ENCODE measurements around the gene EFHD1.

Gene EFHD1

DNA sequence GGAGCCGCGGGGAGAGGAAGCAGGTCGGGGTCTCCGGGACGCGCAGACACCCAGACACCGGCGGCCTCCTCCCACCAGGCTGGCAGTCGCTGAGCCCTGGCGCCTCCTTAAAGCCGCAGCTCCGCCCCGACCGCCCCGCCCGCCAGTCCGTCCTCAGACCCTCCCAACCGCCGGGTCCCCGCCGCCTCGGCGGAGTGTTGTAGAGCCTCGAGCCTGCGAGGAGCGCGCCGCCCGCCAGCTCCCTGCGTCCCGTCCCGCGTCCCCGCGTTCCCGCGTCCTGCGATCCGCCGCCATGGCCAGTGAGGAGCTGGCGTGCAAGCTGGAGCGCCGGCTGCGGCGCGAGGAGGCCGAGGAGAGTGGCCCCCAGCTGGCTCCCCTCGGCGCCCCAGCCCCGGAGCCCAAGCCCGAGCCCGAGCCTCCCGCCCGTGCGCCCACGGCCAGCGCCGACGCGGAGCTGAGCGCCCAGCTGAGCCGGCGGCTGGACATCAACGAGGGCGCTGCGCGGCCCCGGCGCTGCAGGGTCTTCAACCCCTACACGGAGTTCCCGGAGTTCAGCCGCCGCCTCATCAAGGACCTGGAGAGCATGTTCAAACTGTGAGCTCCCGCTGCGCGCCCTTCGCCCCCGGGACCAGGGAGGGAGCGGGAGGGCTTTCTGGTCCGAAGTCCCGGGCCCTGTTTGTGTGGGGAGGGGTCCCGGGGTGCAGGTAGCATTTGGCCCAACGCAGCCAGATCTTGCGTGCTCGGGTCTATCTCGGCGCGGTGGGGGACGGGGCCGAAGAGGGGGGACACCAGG is at the start of gene EFHD1:
EFHD1 (plus strand) TSS at position 192 of the 793 bp plus-strand sequence; CDS start at position 293, 101 bp downstream.
- DNase-seq (ENCODE audit: extremely low spot score, insufficient read length, low read depth): no peak
- FAIRE-seq: no peak

GRCh38 chr2:232584238-232584637 is 49.2 kb upstream of the EFHD1 start:
- no peak for DNase-seq (ENCODE audit: extremely low spot score, insufficient read length, low read depth)
- FAIRE-seq: no peak

- FAIRE-seq (no peak), DNase-seq (ENCODE audit: extremely low spot score, insufficient read length, low read depth) (no peak)
These were observed 46.4 kb upstream of the EFHD1 start for GRCh38 chr2:232586943-232587505.

DNA sequence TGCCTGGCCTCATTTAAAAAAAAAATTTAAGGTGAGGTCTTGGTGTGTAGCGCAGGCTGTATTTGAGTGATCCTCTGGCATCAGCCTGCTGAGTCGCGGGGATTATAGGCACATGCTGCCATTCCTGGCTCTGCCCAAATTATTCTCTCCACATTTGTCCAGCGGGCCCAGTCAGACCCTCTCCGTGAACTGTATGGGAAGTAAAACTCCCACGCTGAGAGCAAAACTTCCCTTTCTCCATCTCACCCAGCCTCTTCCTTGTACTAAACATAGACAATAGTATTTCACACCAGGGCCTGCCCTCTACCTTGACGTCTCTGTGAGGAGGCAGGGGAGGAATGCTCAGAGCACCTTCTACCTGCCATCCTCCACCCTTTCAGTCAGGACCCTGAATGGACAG is 45.9 kb upstream of the EFHD1 start:
- FAIRE-seq: no peak
- no peak for DNase-seq (ENCODE audit: extremely low spot score, insufficient read length, low read depth)

DNA sequence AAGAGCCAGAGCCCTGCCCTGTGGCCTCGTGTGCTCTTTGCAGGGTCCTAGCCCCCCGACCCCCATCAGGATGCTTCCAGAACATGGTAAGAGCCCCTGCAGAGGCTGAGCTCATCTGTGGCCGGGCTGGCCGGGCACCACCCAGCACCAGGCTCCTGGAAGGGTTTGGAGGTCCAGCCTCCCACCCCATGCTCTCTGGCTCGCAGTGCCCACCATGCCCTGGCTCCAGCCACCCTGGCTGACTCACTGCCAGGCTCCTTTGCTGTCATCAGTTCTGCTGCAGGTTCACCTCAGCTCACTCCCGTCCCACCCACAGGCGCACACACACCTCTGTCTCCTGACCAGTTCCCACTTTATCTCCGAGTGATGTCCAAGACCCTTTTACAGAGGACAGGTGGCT is 45.4 kb upstream of the EFHD1 start:
- FAIRE-seq (no peak), DNase-seq (ENCODE audit: extremely low spot score, insufficient read length, low read depth) (no peak)

- DNase-seq (ENCODE audit: extremely low spot score, insufficient read length, low read depth): no peak
- FAIRE-seq: no peak
These were observed 44.5 kb upstream of the EFHD1 start for GRCh38 chr2:232588680-232589585.

DNA sequence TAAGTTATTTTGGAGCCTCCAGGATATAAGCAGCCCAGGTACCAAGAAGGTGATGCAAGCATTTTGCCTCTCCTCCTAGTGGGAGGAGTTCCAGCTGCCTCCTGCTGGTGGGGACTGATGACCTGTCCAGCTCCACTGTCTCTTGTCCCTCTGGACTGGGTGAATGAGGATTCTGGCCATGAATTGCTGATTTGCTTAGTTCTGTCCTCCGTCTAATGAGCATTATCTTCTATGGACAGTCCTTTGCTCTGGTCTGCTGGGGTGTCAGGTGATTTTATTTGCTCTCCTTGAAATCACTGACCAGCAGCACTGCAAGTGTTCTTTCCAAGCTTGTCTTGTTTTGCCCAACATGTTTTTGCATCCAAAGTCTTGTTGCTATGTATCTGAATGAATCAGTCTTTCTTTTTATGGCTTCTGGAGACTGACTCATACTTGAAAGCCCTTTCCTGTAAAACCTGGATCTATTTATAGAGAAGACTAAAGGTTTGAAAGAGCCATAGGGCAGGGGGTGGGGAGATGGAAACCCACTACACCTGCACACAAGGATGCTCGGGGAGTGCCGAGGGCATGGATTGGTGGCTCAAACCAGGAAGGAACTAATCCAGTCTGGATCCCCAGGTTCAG is 40.5 kb upstream of the EFHD1 start:
- no peak for FAIRE-seq
- no peak for DNase-seq (ENCODE audit: extremely low spot score, insufficient read length, low read depth)

DNA sequence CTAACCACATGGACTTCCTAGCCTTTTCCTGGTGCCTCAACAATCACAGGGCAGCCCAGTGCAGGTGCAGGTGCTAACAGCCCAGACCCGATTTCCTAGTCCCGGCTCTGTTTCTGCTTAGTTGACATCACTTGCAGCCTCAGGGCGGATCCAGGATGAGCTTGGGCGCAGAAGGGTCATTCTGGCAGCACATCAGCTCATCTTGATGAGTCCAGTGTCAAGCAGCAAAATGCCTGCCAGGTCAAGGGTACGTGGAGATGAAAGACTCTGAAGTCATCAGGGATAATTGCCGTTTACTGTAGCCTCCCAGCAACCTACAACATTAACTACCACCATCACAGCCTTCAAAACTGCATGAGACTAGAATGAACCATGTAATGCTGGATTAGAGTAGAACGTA is 39.4 kb upstream of the EFHD1 start:
- FAIRE-seq: no peak
- no peak for DNase-seq (ENCODE audit: extremely low spot score, insufficient read length, low read depth)

- DNase-seq (ENCODE audit: extremely low spot score, insufficient read length, low read depth) (no peak), FAIRE-seq (no peak)
These were observed 35.9 kb upstream of the EFHD1 start for GRCh38 chr2:232597362-232598079.

DNA sequence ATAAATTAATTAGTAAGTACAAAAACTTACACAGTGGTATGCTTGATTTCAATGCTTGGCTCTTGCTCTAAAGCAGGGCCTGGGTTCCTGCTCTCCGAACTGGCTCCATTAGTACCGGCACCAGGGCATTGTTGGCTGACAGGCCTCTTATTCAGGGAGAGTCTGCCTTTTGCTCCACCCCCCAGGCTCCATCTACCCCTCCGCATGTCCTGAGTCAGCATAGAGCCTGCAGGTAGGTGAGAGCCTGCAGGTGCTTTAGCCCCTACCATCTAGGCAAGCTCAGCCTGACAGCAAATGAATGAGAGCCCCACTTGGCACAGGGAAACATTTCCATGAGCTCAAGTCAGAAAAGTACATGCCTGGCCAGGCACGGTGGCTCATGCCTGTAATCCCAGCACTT is 35.1 kb upstream of the EFHD1 start:
- FAIRE-seq (no peak), DNase-seq (ENCODE audit: extremely low spot score, insufficient read length, low read depth) (no peak)

DNA sequence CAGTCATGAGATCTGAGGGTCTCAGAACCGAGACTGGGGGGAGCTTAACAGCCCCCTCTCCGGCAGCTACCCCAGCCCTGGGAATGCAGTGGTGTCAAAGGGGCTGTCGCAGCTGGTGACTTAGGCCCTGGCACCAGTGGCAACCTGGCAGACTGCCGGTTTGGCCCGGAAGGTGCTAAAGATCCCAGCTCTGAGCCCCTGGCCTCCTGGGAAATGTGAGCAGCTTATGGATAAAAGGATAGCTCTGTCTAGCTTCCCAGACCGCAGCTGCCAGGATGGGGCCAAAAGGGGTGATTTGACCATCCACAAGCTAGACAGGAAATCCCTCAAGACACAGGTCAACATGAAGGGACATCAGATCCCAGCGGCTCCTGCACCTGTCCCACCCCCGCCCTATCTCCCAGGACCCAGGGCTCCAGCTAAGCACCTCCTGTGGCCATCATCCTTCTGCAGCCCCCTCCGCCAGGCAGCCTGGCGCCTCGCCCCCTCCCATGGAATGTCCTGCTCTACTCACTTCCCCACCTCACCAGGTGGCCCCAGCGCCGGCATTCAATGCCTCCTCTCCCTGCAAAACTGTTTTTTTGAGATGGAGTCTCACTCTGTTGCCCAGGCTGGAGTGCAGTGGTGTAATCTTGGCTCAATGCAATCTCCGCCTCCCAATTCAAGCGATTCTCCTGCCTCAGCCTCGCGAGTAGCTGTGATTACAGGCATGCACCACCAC is 33.2 kb upstream of the EFHD1 start:
- no peak for FAIRE-seq
- no peak for DNase-seq (ENCODE audit: extremely low spot score, insufficient read length, low read depth)

DNA sequence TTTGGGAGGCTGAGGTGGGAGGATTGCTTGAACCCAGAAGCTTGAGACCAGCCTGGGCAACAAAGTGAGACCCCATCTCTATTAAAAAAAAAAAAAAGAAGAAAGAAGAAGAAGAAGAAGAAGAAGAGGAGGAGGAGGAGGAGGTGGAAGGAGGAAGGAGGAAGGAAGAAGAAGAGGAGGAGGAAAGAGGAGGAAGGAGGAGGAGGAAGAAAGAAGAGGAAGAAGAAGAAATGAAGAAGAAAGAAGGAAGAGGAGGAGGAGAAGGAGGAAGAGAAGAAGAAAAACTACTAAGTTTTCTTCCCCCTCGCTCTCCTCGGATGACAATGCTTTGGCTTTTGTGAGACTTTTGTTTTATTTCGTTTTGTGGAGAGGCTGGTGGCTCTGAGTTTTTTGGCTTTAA is 30.1 kb upstream of the EFHD1 start:
- no peak for DNase-seq (ENCODE audit: extremely low spot score, insufficient read length, low read depth)
- no peak for FAIRE-seq

- no peak for DNase-seq (ENCODE audit: extremely low spot score, insufficient read length, low read depth)
- FAIRE-seq: no peak
These were observed 28.9 kb upstream of the EFHD1 start for GRCh38 chr2:232604535-232604934.

DNA sequence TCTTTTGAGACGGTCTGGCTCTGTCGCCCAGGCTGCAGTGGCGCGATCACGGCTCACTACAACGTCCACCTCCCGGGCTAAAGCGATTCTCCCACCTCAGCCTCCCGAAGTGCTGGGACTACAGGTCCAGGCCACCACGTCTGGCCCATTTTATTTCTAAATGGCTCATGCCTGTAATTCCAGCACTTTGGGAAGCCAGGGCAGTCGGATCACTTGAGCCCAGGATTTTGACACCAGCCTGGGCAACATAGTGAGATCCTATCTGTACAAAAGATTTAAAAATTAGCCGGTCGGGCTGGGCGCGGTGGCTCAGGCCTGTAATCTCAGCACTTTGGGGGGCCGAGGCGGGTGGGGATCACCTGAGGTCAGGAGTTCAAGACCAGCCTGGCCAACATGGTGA is 26.4 kb upstream of the EFHD1 start:
- FAIRE-seq: no peak
- DNase-seq (ENCODE audit: extremely low spot score, insufficient read length, low read depth): no peak

- no peak for FAIRE-seq
These were observed 23.8 kb upstream of the EFHD1 start for GRCh38 chr2:232609607-232610006.

DNA sequence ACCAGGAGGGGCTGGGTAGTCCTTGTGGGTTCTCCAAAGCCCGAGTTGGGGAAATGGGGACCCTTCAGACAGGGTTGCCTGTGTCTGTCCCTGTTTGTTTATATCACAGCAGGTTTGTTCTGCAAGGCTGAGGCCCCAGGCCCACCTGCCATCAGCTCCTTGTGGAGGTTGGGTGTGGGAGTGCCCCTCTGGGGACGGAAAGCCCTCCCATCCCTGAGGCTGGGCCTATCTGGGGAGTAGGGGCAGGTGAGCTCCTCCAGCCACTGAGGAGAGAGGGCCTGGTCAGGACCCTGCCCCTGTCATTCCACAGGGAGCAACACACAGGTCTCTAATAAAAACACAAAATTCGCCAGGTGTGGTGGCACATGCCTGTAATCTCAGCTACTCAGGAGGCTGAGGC is 23.3 kb upstream of the EFHD1 start:
- FAIRE-seq (no peak), DNase-seq (ENCODE audit: extremely low spot score, insufficient read length, low read depth) (no peak)

More at GRCh38 chr2:232609607-232610006, 23.8 kb upstream of the EFHD1 start:
- no peak for DNase-seq (ENCODE audit: extremely low spot score, insufficient read length, low read depth)

DNA sequence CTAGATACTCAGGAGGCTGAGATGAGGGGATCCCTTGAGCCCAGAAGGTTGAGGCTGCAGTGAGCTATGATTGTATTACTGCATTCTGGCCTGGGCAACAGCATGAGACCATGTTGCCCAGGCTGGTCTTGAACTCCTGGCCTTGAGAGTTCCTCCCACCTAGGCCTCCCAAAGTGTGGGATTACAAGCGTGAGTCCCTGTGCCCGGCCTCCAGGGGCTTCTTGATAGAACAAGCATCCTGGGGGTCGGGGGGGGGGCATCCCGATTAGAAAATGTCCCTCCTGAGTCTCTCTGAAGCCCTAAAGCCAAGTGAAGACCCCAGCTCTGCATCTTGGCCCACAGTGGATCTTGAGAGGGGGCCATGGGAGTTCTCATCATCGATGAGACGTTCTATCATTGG is 22.3 kb upstream of the EFHD1 start:
- DNase-seq (ENCODE audit: extremely low spot score, insufficient read length, low read depth) (no peak), FAIRE-seq (no peak)

- FAIRE-seq (peak; percentile 68), DNase-seq (ENCODE audit: extremely low spot score, insufficient read length, low read depth) (peak; percentile 47)
These were observed 21.7 kb upstream of the EFHD1 start for GRCh38 chr2:232611559-232612218.
